ENCODE results near the gene AFDN. TPM values are rescaled to one million over a fixed set of nuclear protein-coding genes. Genes with fewer than 3 reads are reported as not detected.

Gene AFDN
- total RNA-seq, 1 experiment from 2014 or later: 182 TPM

GRCh38 chr6:168018664-168019063, 192.0 kb downstream of the AFDN start (continued):
- TF ChIP-seq RORB (CRISPR knock-in tag; IDR thresholded peaks at IDR 0.05) (no peak), OVOL2 (CRISPR knock-in tag; IDR thresholded peaks at IDR 0.05; ENCODE audit: borderline replicate concordance) (no peak), TEAD1 (CRISPR knock-in tag; IDR thresholded peaks at IDR 0.05) (no peak), FOXJ3 (CRISPR knock-in tag; IDR thresholded peaks at IDR 0.05; ENCODE audit: borderline replicate concordance) (no peak), JUN (CRISPR knock-in tag; IDR thresholded peaks at IDR 0.05) (no peak)

- Mint-ChIP-seq H3K9me3 (peaks cover 15% of the 10 kb centered on the region), H3K27ac (no peak overlapping the region)
- CTCF ChIA-PET: interaction anchor here (1.4 kb wide), 1 partner anchor 25 kb away, joined by 3 read pairs; no protein-coding TSS in a partner anchor
These were observed 193.5 kb downstream of the AFDN start for GRCh38 chr6:168020242-168020641.

DNA sequence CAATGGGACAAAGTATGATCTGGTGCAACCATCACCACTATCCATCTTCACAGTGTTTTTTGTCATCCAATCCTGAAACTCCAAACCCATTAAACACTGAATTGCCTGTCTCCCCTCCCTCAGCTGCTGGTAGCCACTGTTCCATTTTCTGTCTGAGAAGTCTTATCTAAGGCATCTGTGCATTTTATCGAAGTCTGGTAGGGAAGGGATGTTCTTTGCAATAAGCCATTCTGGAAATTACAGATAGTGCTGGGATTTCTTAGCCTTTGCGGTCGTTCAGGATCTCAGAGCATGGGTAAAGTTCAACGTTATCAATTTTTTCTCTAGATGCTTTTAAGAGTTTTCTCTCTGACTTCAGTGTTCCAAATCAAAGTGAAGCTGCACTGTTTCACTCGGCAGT, 194.9 kb downstream of the AFDN start:
- TF ChIP-seq NR3C1 (CRISPR knock-in tag; conservative IDR thresholded peaks at IDR 0.05; ENCODE audit: low read depth) (no peak), EMX1 (CRISPR knock-in tag; IDR thresholded peaks at IDR 0.05) (no peak), FOXK1 (CRISPR knock-in tag; IDR thresholded peaks at IDR 0.05) (no peak), ZMAT4 (CRISPR knock-in tag; IDR thresholded peaks at IDR 0.05) (no peak), ZNF281 (CRISPR knock-in tag; IDR thresholded peaks at IDR 0.05) (no peak), ZNF423 (CRISPR knock-in tag; IDR thresholded peaks at IDR 0.05) (no peak), KAT7 (CRISPR knock-in tag; IDR thresholded peaks at IDR 0.05; ENCODE audit: borderline replicate concordance) (no peak), HMGA2 (CRISPR knock-in tag; IDR thresholded peaks at IDR 0.05) (no peak), TCF7 (CRISPR knock-in tag; IDR thresholded peaks at IDR 0.05; ENCODE audit: low read depth) (no peak), ZNF425 (CRISPR knock-in tag; conservative IDR thresholded peaks at IDR 0.05) (no peak), FOXJ3 (CRISPR knock-in tag; IDR thresholded peaks at IDR 0.05; ENCODE audit: borderline replicate concordance) (no peak), ESRRA (CRISPR knock-in tag; IDR thresholded peaks at IDR 0.05; ENCODE audit: borderline replicate concordance) (no peak), TP53 (CRISPR knock-in tag; IDR thresholded peaks at IDR 0.05) (no peak), MXD4 (CRISPR knock-in tag; IDR thresholded peaks at IDR 0.05; ENCODE audit: borderline replicate concordance) (no peak), ZNF416 (CRISPR knock-in tag; IDR thresholded peaks at IDR 0.05) (no peak), RORB (CRISPR knock-in tag; IDR thresholded peaks at IDR 0.05) (no peak), ATF1 (CRISPR knock-in tag; IDR thresholded peaks at IDR 0.05) (no peak)
- TF ChIP-seq, protein P1, sequence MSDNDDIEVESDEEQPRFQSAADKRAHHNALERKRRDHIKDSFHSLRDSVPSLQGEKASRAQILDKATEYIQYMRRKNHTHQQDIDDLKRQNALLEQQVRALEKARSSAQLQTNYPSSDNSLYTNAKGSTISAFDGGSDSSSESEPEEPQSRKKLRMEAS (CRISPR knock-in tag; IDR thresholded peaks at IDR 0.05): no peak
- H3K4me1 Mint-ChIP-seq: peaks cover 24% of the 10 kb centered on the region
- no peak overlapping the region for H3K4me3 Mint-ChIP-seq
- ChIA-PET POLR2A (no interaction called here), CTCF (no interaction called here)
- peaks cover 5% of the 10 kb centered on the region; the same call in 1 of the 2 replicates for H3K27me3 Mint-ChIP-seq (ENCODE audit: low read depth)
- H3K27ac Mint-ChIP-seq: no peak overlapping the region
- peaks cover 8% of the 10 kb centered on the region for H3K9me3 Mint-ChIP-seq
- no peak for DNase-seq (ENCODE audit: low spot score)
- no peak for ATAC-seq
- H3K36me3 Mint-ChIP-seq: no peaks in the 10 kb centered on the region

More at GRCh38 chr6:168020242-168020641, 193.5 kb downstream of the AFDN start:
- DNase-seq (ENCODE audit: low spot score) (no peak), ATAC-seq (no peak)
- Mint-ChIP-seq H3K4me3 (no peak overlapping the region), H3K36me3 (0 out of 2 replicates have a peak, but pooled peaks cover 4% of the 10 kb centered on the region), H3K27me3 (ENCODE audit: low read depth) (peaks cover 5% of the 10 kb centered on the region; the same call in 1 of the 2 replicates), H3K4me1 (peaks cover 23% of the 10 kb centered on the region)
- no peak for TF ChIP-seq NR1H2 (CRISPR knock-in tag; IDR thresholded peaks at IDR 0.05)
- no peak for TF ChIP-seq CREB1 (CRISPR knock-in tag; IDR thresholded peaks at IDR 0.05)
- no peak for TF ChIP-seq JAZF1 (CRISPR knock-in tag; IDR thresholded peaks at IDR 0.05)
- TF ChIP-seq TCF7 (CRISPR knock-in tag; IDR thresholded peaks at IDR 0.05; ENCODE audit: low read depth): no peak
- POLR2A ChIA-PET: no interaction called here
